Activated CD8-positive, alpha-beta memory T cell treated with anti-CD3 and anti-CD28 coated beads, Interleukin-2, amount 50 U/mL, for 24 hours (primary cell): ENCODE data around the gene RCC2.
"Not testable (repeated sequence)": the region's sequence is repeated elsewhere in the genome, so short reads cannot be mapped to it uniquely, and the experiment has no call there.

ENCODE experiments used
- DNase-seq: peaks from one replicate; pipeline ENCODE4 v3.0.0-alpha.2; 2020; ENCODE audit errors: extremely low read depth

The RCC2 gene

GRCh38 chr1:17439250-17440073 lies at the start of gene RCC2:
Gene RCC2, minus strand, starts transcription at chr1:17439677. Its CDS starts 1,163 bp downstream, at chr1:17438514.
- DNase-seq, result no peak

GRCh38 chr1:17486242-17486641 lies 46.8 kb upstream of the RCC2 start:
- no peak for DNase-seq

DNA sequence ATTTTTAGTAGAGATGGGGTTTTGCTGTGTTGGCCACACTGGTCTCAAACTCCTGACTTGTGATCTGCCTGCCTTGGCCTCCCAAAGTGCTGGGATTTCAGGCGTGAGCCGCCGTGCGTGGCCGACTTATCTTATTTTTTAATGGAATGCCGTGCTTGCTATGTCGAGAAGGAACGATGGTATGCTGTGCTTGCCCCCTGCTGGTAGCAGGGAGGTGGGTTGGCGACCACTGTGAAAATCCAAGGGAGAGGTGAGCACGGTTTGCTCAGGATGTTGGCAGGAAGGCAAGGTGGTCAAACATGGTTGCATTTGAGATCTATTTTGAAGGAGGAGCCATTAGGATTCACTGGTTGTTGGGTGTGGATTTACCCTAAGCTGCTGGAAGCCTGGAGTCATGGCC lies 45.8 kb upstream of the RCC2 start:
- no peak for DNase-seq

DNA sequence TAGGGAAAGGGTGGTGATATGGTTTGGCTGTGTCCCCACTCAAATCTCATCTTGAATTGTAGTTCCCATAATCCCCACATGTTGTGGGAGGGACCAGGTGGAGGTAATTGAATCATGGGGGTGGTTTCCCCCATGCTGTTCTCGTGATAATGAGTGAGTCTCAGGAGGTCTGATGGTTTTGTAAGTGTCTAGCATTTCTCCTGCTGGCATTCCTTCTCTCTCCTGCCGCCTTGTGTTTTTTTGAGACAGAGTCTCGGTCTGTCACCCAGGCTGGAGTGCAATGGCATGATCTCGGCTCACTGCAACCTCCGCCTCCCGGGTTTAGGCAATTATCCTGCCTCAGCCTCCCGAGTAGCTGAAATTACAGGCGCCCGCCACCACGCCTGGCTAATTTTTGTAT lies 42.5 kb upstream of the RCC2 start:
- not testable (repeated sequence) for DNase-seq

DNA sequence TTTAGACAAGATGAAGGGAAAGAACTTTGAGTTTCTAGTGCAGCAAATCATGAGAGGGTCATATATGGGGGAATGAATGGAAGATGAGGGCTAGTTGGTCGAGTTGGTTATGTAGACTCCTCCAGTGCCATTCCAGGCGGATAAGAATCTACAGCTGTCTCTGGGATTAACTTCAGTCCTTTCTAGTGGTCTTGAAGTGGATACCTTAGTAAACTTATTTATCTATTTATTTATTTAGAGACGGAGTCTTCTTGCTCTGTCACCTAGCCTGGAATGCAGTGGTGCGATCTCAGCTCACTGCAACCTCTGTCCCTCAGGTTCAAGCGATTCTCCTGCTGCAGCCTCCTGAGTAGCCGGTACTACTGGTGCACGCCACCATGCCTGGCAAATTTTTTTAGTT lies 41.4 kb upstream of the RCC2 start:
- no peak for DNase-seq

- no peak for DNase-seq
Observed at GRCh38 chr1:17475752-17476151, 36.3 kb upstream of the RCC2 start.

DNA sequence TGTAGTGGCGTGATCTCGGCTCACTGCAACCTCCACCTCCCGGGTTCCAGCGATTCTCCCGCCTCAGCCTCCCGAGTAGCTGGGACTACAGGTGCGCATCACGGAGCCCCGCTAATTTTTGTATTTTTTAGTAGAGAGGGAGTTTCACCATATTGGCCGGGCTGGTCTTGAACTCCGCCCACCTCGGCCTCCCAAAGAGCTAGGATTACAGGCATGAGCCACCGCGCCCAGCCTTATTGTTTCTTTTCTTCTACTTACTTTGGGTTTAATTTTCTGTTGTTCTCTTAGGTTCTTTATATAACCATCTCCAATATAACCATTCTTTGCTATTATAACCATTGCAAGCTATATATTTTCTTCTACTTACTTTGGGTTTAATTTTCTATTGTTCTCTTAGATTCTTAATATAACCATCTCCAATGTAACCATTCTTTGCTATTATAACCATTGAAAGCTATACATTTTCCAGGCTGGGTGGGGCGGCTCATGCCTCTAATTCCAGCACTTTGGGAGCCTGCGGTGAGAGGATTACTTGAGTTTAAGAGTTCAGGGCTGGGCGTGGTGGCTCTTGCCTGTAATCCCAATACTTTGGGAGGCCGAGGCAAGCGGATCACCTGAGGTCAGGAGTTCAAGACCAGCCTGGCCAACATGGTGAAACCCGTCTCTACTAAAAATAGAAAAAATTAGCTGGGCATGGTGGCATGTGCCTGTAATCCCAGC lies 35.5 kb upstream of the RCC2 start:
- not testable (repeated sequence) for DNase-seq

- DNase-seq, result no peak
Observed at GRCh38 chr1:17472814-17473213, 33.3 kb upstream of the RCC2 start.

DNA sequence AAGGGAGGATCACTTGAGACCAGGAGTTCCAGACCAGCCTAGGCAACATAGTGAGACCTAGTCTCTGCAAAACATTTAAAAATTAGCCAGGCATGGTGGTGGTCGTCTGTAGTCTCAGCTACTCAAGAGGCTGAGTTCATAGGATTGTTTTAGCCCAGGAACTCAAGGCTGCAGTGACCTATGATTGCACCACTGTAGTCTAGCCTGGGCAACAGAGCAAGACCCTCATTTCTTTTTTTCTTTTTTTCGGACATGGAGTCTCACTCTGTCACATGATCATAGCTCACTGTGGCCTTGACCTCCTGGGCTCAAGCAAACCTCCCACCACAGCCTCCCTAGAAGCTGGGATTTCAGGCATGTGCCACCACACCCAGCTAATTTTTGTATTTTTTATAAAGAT lies 31.9 kb upstream of the RCC2 start:
- no peak for DNase-seq

DNA sequence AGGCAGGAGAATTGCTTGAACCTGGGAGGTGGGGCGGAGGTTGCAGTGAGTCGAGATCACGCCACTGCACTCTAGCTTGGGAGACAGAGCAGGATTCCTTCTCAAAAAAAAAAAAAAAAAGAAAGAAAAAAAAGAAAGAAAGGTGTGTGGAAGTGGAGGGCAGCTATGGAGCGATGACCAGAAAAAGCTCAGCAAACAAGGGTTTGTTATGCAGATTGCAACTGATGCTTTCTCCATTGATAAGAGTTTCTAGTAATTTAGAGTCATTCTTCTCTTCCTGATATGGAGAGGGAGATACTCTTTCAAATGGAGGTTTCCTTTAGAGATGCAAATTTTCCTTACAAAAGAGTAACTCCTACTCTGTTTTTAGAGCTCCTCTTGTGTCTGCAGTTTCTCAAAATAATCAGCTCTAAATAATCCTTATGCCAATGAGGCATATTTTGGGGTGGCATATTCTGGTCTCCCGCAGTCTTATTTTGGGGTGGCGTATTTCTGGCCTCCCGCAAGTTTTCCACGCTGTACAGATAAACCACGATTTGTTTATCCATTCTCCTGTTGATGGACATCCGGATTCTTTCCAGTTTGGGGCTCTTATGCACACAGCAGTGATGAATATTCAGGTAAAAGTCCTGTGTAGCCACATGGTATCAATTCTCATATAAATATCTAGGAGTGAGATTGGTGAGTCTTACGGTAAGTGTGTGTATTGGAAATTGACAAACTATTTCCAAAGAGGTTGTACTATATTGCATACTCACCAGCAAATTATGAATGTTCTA lies 30.7 kb upstream of the RCC2 start:
- DNase-seq, result no peak

GRCh38 chr1:17468357-17469265 lies 29.1 kb upstream of the RCC2 start:
- DNase-seq, result not testable (repeated sequence)

GRCh38 chr1:17466359-17466758 lies 26.9 kb upstream of the RCC2 start:
- no peak for DNase-seq

- no peak for DNase-seq
Observed at GRCh38 chr1:17465228-17465627, 25.8 kb upstream of the RCC2 start.

- DNase-seq, result no peak
Observed at GRCh38 chr1:17463991-17464390, 24.5 kb upstream of the RCC2 start.

- DNase-seq, result no peak
Observed at GRCh38 chr1:17462669-17463068, 23.2 kb upstream of the RCC2 start.

GRCh38 chr1:17460219-17460618 lies 20.7 kb upstream of the RCC2 start:
- DNase-seq, result no peak

DNA sequence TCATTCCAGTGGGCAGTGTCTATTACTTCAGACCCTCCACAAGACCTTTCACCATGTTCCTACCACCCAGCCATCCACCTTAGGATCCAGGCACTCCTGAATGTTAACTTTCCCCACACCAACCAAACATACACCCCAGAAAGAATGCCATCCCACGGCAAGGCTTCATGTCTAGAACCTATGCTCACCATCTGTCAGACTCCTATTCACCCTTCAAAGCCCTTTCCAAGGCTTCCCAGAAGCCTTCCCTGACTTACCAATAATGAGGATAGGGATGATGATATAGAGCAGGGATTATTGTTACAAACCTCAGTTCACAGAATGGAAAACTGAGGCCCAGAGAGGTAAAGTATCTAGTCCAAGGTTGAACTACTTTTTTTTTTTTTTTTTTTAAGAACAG lies 19.3 kb upstream of the RCC2 start:
- DNase-seq, result no peak

DNA sequence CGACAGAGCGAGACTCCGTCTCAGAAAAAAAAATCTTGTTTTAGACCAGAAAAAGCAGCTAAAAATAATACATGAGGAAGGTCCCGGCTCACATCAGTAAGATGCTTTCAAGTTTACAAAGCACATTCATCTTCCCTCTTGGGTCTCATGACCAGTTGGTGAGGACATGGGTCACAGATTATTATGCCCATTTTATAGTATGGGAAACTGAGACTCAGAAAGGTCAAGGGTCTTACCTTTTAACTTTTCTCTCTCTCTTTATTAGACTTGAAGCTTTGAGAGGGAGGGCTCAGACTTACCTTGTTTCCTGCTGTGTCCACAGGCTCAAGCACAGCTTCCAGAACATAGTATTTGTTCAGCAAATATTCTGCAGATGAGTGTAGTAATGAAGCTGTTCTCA lies 13.2 kb upstream of the RCC2 start:
- no peak for DNase-seq

GRCh38 chr1:17452203-17452602 lies 12.7 kb upstream of the RCC2 start:
- not testable (repeated sequence) for DNase-seq

GRCh38 chr1:17451731-17452130 lies 12.3 kb upstream of the RCC2 start:
- DNase-seq, result no peak

DNA sequence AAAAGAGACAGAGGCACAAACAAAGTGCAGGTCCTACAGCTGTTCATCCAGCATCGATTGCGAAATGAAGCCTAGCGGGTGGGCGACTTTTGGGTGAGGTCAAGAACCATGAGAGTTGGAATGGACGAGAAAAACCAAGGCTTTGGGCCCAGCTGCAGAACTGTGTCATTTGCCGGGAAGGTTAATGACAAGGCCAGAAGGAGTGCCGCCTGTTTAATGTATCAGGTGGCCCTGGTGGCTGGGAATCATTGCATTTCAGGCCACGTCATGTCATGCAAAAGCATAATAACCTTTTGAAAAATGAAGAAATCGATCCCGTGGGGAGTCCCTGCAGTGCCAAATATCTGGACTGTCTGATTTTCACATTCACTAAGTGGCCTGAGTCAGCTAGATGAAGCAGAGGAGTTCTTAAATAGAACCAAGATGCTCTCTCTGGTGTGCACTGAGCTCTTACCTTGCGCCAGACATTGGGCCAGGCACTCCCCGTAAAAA lies 8.1 kb upstream of the RCC2 start:
- DNase-seq, result no peak
